ENCODE data around the gene SLC20A1. TPM values are rescaled to one million over a fixed set of nuclear protein-coding genes. Genes with fewer than 3 reads are reported as not detected.
A peak's percentile ranks its signal among the peaks of the same experiment; 100 is the strongest.

The SLC20A1 gene
- total and polyA plus RNA-seq, 2 of the 4 experiments (the other 2 are of a cell fraction) = 93.6 to 94.1 TPM

GRCh38 chr2:112642561-112642960 is 3.2 kb upstream of the SLC20A1 start:
- ChIA-PET POLR2A (ENCODE audit: unreplicated experiment) (no interaction called here), CTCF (no interaction called here)
- Histone ChIP-seq H4K5ac (ENCODE audit: low read depth, low read length) (no peak overlapping the region), H2BK15ac (ENCODE audit: low read depth, low read length) (peak overlapping the region; percentile 80; the same call in 1 of the 3 replicates), H2BK120ac (ENCODE audit: low read depth, low read length) (peak overlapping the region; percentile 80), H2BK20ac (ENCODE audit: low read depth, low read length) (peak overlapping the region; percentile 82), H4K20me1 (ENCODE audit: insufficient read depth, low read length) (peaks cover 13% of the 10 kb centered on the region), H2AK9ac (replicated peaks; ENCODE audit: low read depth, low read length, poor library complexity) (peak overlapping the region; percentile 51), H3K79me1 (ENCODE audit: low read depth in 1 of 2, low read length in 2 of 2) (peaks cover 16 to 43% of the 10 kb centered on the region in 2 experiments), H4K91ac (ENCODE audit: insufficient read depth, low read depth, low read length) (peak overlapping the region; percentile 75), H3K23ac (ENCODE audit: low read depth, low read length) (peak overlapping the region; percentile 45), H3K27me3 (ENCODE audit: control insufficient read depth, insufficient read depth, low read length) (no peaks in the 10 kb centered on the region), H3K27ac (ENCODE audit: insufficient read depth, low read length) (no peak overlapping the region), H3K4me2 (ENCODE audit: low read depth, low read length) (no peak overlapping the region), H3K36me3 (ENCODE audit: control insufficient read depth, insufficient read depth, low read length) (peaks cover 3% of the 10 kb centered on the region; the same call in 1 of the 2 replicates), H3K9me3 (ENCODE audit: control insufficient read depth, insufficient read depth, low read length) (no peaks in the 10 kb centered on the region), H3K18ac (ENCODE audit: low read depth, low read length) (no peak overlapping the region; the same call in 1 of the 2 replicates), H3K9me1 (ENCODE audit: insufficient read depth, low read length) (peaks cover 33% of the 10 kb centered on the region), H3K4ac (ENCODE audit: low read depth, low read length) (peak overlapping the region; percentile 84), H4K8ac (ENCODE audit: low read depth in 2 of 2, low read length in 2 of 2) (peak overlapping the region in 1 of 2 experiments; percentile 43; a peak in 2 of 4 replicates), H3K9ac (ENCODE audit: low read depth, low read length) (no peak overlapping the region), H3K56ac (ENCODE audit: extremely low read depth, insufficient read depth, low read length) (no peak overlapping the region), H2BK5ac (ENCODE audit: low read depth, low read length, poor library complexity, severe bottlenecking) (peak overlapping the region; percentile 55), H3K4me1 (ENCODE audit: control insufficient read depth, insufficient read depth, low read length) (peaks cover 20% of the 10 kb centered on the region), H2AFZ (replicated peaks; ENCODE audit: low read length, poor library complexity) (no peak overlapping the region), H3K4me3 (ENCODE audit: insufficient read depth, low read depth, low read length) (no peak overlapping the region), H3K14ac (replicated peaks; ENCODE audit: low read depth, low read length) (peak overlapping the region; percentile 54; the same call in 1 of the 2 replicates), H2AK5ac (ENCODE audit: low read depth, low read length) (peak overlapping the region; percentile 92)
- WGBS, 2 experiments (ENCODE audit: extremely low coverage in 2 of 2, insufficient read length in 1 of 2) = 93% methylated on average over 4 of the region's 5 CpGs; no CpG with 5 or more reads in 1 of the 2 experiments
- no TSS peak for BruUV-seq (replicated peaks)
- ATAC-seq (ENCODE audit: low read depth) (no peak), DNase-seq (no peak)
- no peak for TF ChIP-seq ELK1 (IDR thresholded peaks at IDR 0.05; ENCODE audit: borderline replicate concordance, low read depth, low read length)
- no peak for TF ChIP-seq MAFK (IDR thresholded peaks at IDR 0.05; ENCODE audit: low read depth, low read length)
- TF ChIP-seq CEBPB (IDR thresholded peaks at IDR 0.05; ENCODE audit: low read depth, low read length) = no peak
- TF ChIP-seq MXI1 (IDR thresholded peaks at IDR 0.05; ENCODE audit: borderline replicate concordance, low read depth, low read length) = no peak
- TF ChIP-seq BHLHE40 (IDR thresholded peaks at IDR 0.05; ENCODE audit: low read depth, low read length) = no peak
- no peak for TF ChIP-seq CHD1 (IDR thresholded peaks at IDR 0.05; ENCODE audit: low read depth, low read length)
- no peak for TF ChIP-seq NFE2L2 (IDR thresholded peaks at IDR 0.05; ENCODE audit: low read depth, low read length)
- TF ChIP-seq MAZ (IDR thresholded peaks at IDR 0.05; ENCODE audit: borderline replicate concordance, low read depth, low read length) = no peak
- no peak for TF ChIP-seq USF2 (IDR thresholded peaks at IDR 0.05; ENCODE audit: low read depth, low read length)
- TF ChIP-seq RAD21 (IDR thresholded peaks at IDR 0.05; ENCODE audit: low read length) = no peak
- no peak for TF ChIP-seq CTCF (conservative IDR thresholded peaks at IDR 0.05; ENCODE audit: low read depth, low read length)
- TF ChIP-seq RFX5 (IDR thresholded peaks at IDR 0.05; ENCODE audit: low read depth, low read length) = no peak
- no peak for TF ChIP-seq SMC3 (IDR thresholded peaks at IDR 0.05; ENCODE audit: low read depth, low read length)
- TF ChIP-seq RCOR1 (IDR thresholded peaks at IDR 0.05; ENCODE audit: insufficient replicate concordance, low read length) = no peak
- TF ChIP-seq FOS (IDR thresholded peaks at IDR 0.05; ENCODE audit: low read depth, low read length) = no peak
- no peak for TF ChIP-seq POLR2A (IDR thresholded peaks at IDR 0.05; ENCODE audit: low read depth, low read length)
- dilution Hi-C loops (cut with HindIII; ENCODE audit: low sequenced_read_pairs, unreplicated experiment) (no loop called here), intact Hi-C loops (cut with micrococcal nuclease) (no loop called here), in situ Hi-C loops (cut with MboI; ENCODE audit: low sequenced_read_pairs) (no loop called here)
